Adrenal gland (tissue), 5 donors: ENCODE results near the gene CHMP2A.

Experiments used
- CTCF ChIP-seq, 6 experiments: fragments of 450-650 bp in 4 of 6; fragments of 200-600 bp in 2 of 6; sonication (generic) in 1 of 6; IDR thresholded peaks; 1 replicate in 5 of 6; 2 replicates in 1 of 6; pipeline versions ENCODE4 v1.5.1 to v1.8.0; 2016 to 2021; ENCODE audit warnings: antibody characterized with exemption in 6 of 6, mild to moderate bottlenecking in 2 of 6, moderate library complexity in 1 of 6
- POLR2A ChIP-seq, 2 donors: fragments of 450-650 bp; IDR thresholded peaks; one replicate each; pipeline ENCODE4 v1.6.1; 2017; ENCODE audit warnings: antibody characterized with exemption in 2 of 2, mild to moderate bottlenecking in 2 of 2, moderate library complexity in 1 of 2
- donor health status: DM: no; HTN: no; CAD: no.

- TF ChIP-seq CTCF (IDR thresholded peaks at IDR 0.05) (no peak), POLR2A (IDR thresholded peaks at IDR 0.05) (no peak)
Observed at GRCh38 chr19:58563823-58564222, 8.9 kb upstream of the CHMP2A start.
